Measurements from ENCODE around the gene NTRK3.

NTRK3 gene

GRCh38 chr15:88275804-88276203 lies 19.3 kb upstream of the NTRK3 start:
- Histone ChIP-seq H2AFZ (ENCODE audit: low read length) (no peak overlapping the region), H3K9me2 (replicated peaks; ENCODE audit: low read depth, low read length) (no peaks in the 10 kb centered on the region), H3K79me2 (ENCODE audit: insufficient read depth, low read length) (no peaks in the 10 kb centered on the region), H3K9me3 (ENCODE audit: insufficient read depth, low read depth, low read length) (no peaks in the 10 kb centered on the region), H3K27me3 (ENCODE audit: insufficient read depth, low read length, poor library complexity, severe bottlenecking) (peaks cover 8% of the 10 kb centered on the region), H3K4me1 (ENCODE audit: insufficient read depth, low read length, poor library complexity, severe bottlenecking) (no peaks in the 10 kb centered on the region), H4K20me1 (ENCODE audit: insufficient read depth, low read length, poor library complexity, severe bottlenecking) (no peaks in the 10 kb centered on the region), H3F3A (ENCODE audit: low read depth) (no peaks in the 10 kb centered on the region), H3K4me3 (ENCODE audit: low read length, poor library complexity, severe bottlenecking) (no peak overlapping the region), H3K4me2 (ENCODE audit: low read depth, low read length, poor library complexity, severe bottlenecking) (no peak overlapping the region), H3K36me3 (ENCODE audit: insufficient read depth, low read length) (no peaks in the 10 kb centered on the region), H3K9ac (ENCODE audit: low read depth, low read length, poor library complexity, severe bottlenecking) (no peak overlapping the region)
- TF ChIP-seq EZH2phosphoT487 (IDR thresholded peaks at IDR 0.05; ENCODE audit: borderline replicate concordance) (no peak), CTCF (conservative IDR thresholded peaks at IDR 0.05; ENCODE audit: low read length) (no peak)

GRCh38 chr15:88274553-88275460 lies 18.3 kb upstream of the NTRK3 start:
- Histone ChIP-seq H3K4me1 (ENCODE audit: insufficient read depth, low read length, poor library complexity, severe bottlenecking) (no peaks in the 10 kb centered on the region), H3K4me3 (ENCODE audit: low read length, poor library complexity, severe bottlenecking) (no peak overlapping the region), H2AFZ (ENCODE audit: low read length) (no peak overlapping the region), H4K20me1 (ENCODE audit: insufficient read depth, low read length, poor library complexity, severe bottlenecking) (no peaks in the 10 kb centered on the region), H3F3A (ENCODE audit: low read depth) (no peaks in the 10 kb centered on the region), H3K9ac (ENCODE audit: low read depth, low read length, poor library complexity, severe bottlenecking) (no peak overlapping the region), H3K79me2 (ENCODE audit: insufficient read depth, low read length) (no peaks in the 10 kb centered on the region), H3K36me3 (ENCODE audit: insufficient read depth, low read length) (no peaks in the 10 kb centered on the region), H3K27me3 (ENCODE audit: insufficient read depth, low read length, poor library complexity, severe bottlenecking) (peaks cover 8% of the 10 kb centered on the region), H3K4me2 (ENCODE audit: low read depth, low read length, poor library complexity, severe bottlenecking) (no peak overlapping the region), H3K9me3 (ENCODE audit: insufficient read depth, low read depth, low read length) (no peaks in the 10 kb centered on the region), H3K9me2 (replicated peaks; ENCODE audit: low read depth, low read length) (no peaks in the 10 kb centered on the region)
- TF ChIP-seq CTCF (conservative IDR thresholded peaks at IDR 0.05; ENCODE audit: low read length) (peak; percentile 91), EZH2phosphoT487 (IDR thresholded peaks at IDR 0.05; ENCODE audit: borderline replicate concordance) (no peak)

GRCh38 chr15:88272421-88272820 lies 15.9 kb upstream of the NTRK3 start:
- no peak overlapping the region for H3K4me3 ChIP-seq (ENCODE audit: low read length, poor library complexity, severe bottlenecking)
- TF ChIP-seq EZH2phosphoT487 (IDR thresholded peaks at IDR 0.05; ENCODE audit: borderline replicate concordance) (no peak), CTCF (conservative IDR thresholded peaks at IDR 0.05; ENCODE audit: low read length) (no peak)
- no peak overlapping the region for H3K4me2 ChIP-seq (ENCODE audit: low read depth, low read length, poor library complexity, severe bottlenecking)
- no peaks in the 10 kb centered on the region for H3F3A ChIP-seq (ENCODE audit: low read depth)
- H3K4me1 ChIP-seq (ENCODE audit: insufficient read depth, low read length, poor library complexity, severe bottlenecking) = no peaks in the 10 kb centered on the region
- no peaks in the 10 kb centered on the region for H3K79me2 ChIP-seq (ENCODE audit: insufficient read depth, low read length)
- no peak overlapping the region for H3K9ac ChIP-seq (ENCODE audit: low read depth, low read length, poor library complexity, severe bottlenecking)
- no peaks in the 10 kb centered on the region for H3K36me3 ChIP-seq (ENCODE audit: insufficient read depth, low read length)
- H3K9me3 ChIP-seq (ENCODE audit: insufficient read depth, low read depth, low read length) = no peaks in the 10 kb centered on the region
- no peak overlapping the region for H2AFZ ChIP-seq (ENCODE audit: low read length)
- no peaks in the 10 kb centered on the region for H3K9me2 ChIP-seq (replicated peaks; ENCODE audit: low read depth, low read length)
- H3K27me3 ChIP-seq (ENCODE audit: insufficient read depth, low read length, poor library complexity, severe bottlenecking) = no peaks in the 10 kb centered on the region
- no peaks in the 10 kb centered on the region for H4K20me1 ChIP-seq (ENCODE audit: insufficient read depth, low read length, poor library complexity, severe bottlenecking)

All from Loucy (cell line).